ENCODE measurements around the gene RRM1. TPM values are rescaled to one million over a fixed set of nuclear protein-coding genes. Genes with fewer than 3 reads are reported as not detected.

The RRM1 gene
- total and polyA plus RNA-seq, 10 of the 15 experiments (the other 5 are each of a cell fraction or from before 2014, with no cell fraction given) = 94.0 to 255 (median 148) TPM

DNA sequence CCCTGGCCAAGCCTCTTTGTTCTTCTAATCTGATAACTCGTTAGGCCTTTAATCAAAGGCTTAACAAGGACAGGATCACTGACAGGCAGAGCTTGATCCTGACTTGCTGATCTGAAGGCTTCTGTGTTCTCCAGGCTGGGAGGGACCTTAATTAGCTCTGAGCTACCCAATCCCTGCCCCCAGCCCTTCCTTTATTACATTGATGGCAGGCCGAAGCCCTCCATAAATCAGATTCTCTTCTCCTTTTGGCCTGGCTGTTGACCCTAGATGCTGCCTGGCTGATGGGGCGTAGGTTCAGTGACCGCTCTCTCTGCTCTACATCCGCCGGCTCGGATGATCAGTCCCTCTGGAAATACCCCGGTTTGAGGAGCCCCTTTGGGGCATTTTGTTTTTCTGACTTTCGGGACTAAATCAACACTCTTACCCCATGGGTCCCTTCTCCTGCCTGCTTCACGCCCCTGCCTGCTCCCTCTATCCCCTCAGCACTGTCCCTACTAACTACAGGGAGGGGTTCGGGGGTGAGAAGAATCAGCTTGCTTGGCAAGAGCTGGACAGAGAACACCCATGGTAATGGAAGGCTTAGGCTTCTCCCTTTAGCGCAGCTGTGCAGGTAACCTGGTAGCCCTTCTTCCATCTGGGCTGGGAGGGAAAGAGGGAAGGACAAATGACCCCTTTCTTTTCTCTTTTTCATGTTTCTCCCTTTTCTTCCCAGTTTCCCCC is 10.0 kb upstream of the RRM1 start (continued):
- TF ChIP-seq, protein P1, sequence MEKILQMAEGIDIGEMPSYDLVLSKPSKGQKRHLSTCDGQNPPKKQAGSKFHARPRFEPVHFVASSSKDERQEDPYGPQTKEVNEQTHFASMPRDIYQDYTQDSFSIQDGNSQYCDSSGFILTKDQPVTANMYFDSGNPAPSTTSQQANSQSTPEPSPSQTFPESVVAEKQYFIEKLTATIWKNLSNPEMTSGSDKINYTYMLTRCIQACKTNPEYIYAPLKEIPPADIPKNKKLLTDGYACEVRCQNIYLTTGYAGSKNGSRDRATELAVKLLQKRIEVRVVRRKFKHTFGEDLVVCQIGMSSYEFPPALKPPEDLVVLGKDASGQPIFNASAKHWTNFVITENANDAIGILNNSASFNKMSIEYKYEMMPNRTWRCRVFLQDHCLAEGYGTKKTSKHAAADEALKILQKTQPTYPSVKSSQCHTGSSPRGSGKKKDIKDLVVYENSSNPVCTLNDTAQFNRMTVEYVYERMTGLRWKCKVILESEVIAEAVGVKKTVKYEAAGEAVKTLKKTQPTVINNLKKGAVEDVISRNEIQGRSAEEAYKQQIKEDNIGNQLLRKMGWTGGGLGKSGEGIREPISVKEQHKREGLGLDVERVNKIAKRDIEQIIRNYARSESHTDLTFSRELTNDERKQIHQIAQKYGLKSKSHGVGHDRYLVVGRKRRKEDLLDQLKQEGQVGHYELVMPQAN (conservative IDR thresholded peaks at IDR 0.05) = no peak
- TF ChIP-seq YBX1 (IDR thresholded peaks at IDR 0.05) (no peak), CREB1 (IDR thresholded peaks at IDR 0.05; ENCODE audit: low read depth) (no peak)

DNA sequence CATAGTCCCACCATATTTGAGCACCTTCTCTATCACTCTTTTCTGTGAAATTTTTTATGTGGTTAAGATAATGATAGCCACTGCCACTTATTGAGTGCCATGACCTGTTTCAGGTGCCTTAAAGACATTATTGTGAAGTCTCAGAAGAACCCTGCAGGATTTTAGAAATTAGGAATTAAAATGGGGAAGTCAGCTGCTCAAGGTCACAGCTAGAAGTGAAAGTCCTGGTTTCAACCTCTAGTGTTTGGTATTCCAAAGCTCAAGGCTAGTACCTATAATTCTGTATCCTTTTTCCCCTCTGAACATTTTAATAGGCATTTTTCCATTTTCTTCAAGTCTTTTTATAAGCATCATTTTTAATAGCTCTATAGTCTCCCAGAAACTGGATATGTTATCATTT is 9.0 kb upstream of the RRM1 start:
- H3K4me1 ChIP-seq (ENCODE audit: control insufficient read depth, insufficient read depth, low read length) = no peaks in the 10 kb centered on the region
- H3K27ac ChIP-seq (ENCODE audit: control insufficient read depth, insufficient read depth) = no peak overlapping the region
- H4K20me1 ChIP-seq (ENCODE audit: control insufficient read depth, insufficient read depth) = no peaks in the 10 kb centered on the region
- DNase-seq (ENCODE audit: low read depth, low spot score) (no peak), FAIRE-seq (no peak), ATAC-seq (no peak)
- no peak overlapping the region for H3K4me2 ChIP-seq (ENCODE audit: control insufficient read depth, insufficient read depth)
- no peak overlapping the region for H3K4me3 ChIP-seq
- H2AFZ ChIP-seq (ENCODE audit: control insufficient read depth, low read depth, low read length) = no peak overlapping the region
- H3K79me2 ChIP-seq (ENCODE audit: control insufficient read depth, insufficient read depth, low read length) = no peaks in the 10 kb centered on the region
- ChIA-PET CTCF (interaction anchor here (0.6 to 2.5 kb wide), 5 partner anchors 11 to 236 kb away, joined by 3 to 7 read pairs (median 5); no protein-coding TSS in a partner anchor), POLR2A (no interaction called here), SMC1A (ENCODE audit: uncharacterized antibody, unreplicated experiment) (interaction anchor here (1.7 to 1.9 kb wide), 2 partner anchors 11 to 13 kb away, joined by 5 to 9 read pairs; no protein-coding TSS in a partner anchor), RAD21 (ENCODE audit: unreplicated experiment) (interaction anchor here (0.6 to 2.4 kb wide), 5 partner anchors 13 to 1658 kb away, joined by 3 to 10 read pairs (median 5); partner anchors contain the start of gene STIM1)
- no peaks in the 10 kb centered on the region for H3K9me3 ChIP-seq (replicated peaks; ENCODE audit: control insufficient read depth, insufficient read depth, low read length)
- TF ChIP-seq JUNB (IDR thresholded peaks at IDR 0.05) (no peak), SPI1 (IDR thresholded peaks at IDR 0.05; ENCODE audit: borderline replicate concordance, insufficient read depth, low read depth, low read length) (peak; percentile 32; the same call in 1 of the 2 replicates), TBL1XR1 (IDR thresholded peaks at IDR 0.05; ENCODE audit: low read depth, low read length) (no peak)
- BruUV-seq (replicated peaks) = no TSS peak
- H3K27me3 ChIP-seq (replicated peaks in 1 of 2; ENCODE audit: control insufficient read depth in 2 of 2, insufficient read depth in 2 of 2, low read length in 1 of 2) = no peaks in the 10 kb centered on the region
- intact Hi-C loops (cut with micrococcal nuclease; ENCODE audit: unreplicated experiment) (no loop called here), in situ Hi-C loops (cut with MboI) (no loop called here)
- H3K9ac ChIP-seq (ENCODE audit: control insufficient read depth, insufficient read depth, low read length) = no peak overlapping the region
- H3K36me3 ChIP-seq (ENCODE audit: control insufficient read depth in 2 of 2, insufficient read depth in 2 of 2, low read length in 1 of 2) = peaks cover 4 to 21% of the 10 kb centered on the region in 2 experiments
